HG03521 (cell line): Measurements from ENCODE around the gene PIK3R3.

ENCODE experiments used
- ATAC-seq: cut with Tn5 transposase; IDR thresholded peaks from one replicate; pipeline ENCODE4 v1.9.1; 2021; ENCODE audit warnings: mild to moderate bottlenecking, moderate library complexity; ENCODE audit not compliant: unreplicated experiment

The PIK3R3 gene

DNA sequence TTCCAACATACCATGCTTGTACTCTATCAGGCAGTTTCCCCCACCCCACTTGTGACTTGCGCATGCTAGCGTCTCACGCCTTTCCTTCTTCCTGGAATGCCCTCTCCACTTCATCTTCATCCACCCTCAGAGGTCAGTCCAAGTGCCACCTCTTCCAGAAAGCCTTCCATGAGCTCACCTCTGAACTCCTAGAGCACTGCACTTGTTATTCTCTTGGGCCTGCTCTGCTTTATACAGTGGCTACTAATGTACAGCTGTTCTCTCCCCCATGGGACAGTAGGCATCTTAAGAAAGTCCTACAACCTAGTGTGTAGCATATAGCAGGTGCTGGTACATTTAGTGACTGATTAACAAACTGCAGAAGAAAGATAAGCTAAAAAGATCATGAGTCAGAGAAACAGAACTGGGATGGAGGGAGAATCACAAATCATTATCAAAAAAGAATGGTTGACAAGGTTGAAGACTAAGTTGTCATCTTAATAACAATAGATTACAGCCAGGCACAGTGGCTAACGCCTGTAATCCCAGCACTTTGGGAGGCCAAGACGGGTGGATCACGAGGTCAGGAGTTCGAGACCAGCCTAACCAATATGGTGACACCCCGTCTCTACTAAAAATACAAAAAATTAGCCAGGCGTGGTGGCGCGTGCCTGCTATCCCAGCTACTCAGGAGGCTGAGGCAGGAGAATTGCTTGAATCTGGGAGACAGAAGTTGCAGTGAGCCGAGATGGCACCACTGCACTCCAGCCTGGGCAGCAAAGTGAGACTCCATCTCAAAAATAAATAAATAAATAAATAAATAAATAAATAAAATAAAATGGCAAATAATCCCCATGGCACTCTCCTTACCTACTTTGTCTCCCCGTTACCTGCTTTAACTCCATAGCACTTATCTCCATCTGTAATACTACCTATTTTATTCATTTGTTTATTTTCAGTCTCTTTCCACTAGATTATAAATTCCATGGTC is 26.2 kb upstream of the PIK3R3 start:
- ATAC-seq, result no peak

DNA sequence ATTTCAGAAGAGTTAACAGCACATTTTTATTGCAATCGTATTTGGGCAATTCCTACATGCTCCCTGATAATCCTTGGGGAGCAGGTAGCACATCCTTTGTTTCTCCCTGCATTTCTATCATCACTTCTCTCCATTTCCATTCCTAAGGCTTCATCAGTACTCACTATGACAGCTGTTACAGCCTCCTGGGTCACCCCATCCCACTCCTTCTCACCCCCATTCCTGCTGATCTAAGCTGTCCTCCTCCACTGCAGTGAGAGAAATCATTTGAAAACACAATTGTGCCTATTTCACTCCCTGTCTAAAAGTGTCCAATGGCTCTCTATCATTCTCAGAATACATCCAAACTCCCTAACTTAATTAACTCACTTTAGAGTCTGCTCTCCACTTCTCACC is 25.5 kb upstream of the PIK3R3 start:
- ATAC-seq, result no peak

DNA sequence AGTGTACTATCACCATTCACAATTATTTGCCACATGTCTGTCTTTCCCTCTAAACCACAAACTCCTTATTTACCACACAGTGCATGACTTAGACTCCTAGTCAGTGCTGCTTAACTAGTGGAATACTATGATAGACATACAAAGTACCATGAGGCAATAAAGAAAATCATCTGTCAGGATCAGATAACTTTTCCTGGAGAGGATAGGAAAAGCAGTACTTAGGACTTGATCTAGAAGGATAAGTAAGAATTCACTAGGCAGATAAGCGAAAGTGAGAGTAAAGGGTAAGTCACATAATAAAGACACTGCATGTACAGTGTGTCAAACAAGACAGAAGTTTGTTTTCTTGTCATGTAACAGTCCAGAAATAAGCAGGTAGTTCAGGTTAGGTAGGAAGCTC is 21.3 kb upstream of the PIK3R3 start:
- ATAC-seq, result no peak

DNA sequence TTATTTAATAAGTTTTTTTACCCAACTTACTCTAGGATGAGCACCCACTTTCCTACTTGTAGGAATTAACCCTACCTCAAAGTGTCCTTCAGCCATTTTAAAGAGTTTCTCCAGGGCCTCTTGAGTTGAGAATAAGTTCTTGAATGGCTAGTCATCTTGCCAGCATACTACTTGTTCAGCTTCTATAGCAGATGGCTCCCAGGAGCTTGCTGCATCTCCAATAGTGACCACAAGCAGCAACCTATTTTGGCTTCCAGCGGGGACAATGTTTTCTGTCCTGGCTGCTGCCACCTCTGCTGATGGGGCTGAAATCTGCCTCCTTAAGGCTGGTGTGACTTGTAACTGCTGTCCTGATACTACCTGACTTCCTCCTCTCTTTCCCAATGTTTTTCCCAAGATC is 20.8 kb upstream of the PIK3R3 start:
- ATAC-seq, result no peak

DNA sequence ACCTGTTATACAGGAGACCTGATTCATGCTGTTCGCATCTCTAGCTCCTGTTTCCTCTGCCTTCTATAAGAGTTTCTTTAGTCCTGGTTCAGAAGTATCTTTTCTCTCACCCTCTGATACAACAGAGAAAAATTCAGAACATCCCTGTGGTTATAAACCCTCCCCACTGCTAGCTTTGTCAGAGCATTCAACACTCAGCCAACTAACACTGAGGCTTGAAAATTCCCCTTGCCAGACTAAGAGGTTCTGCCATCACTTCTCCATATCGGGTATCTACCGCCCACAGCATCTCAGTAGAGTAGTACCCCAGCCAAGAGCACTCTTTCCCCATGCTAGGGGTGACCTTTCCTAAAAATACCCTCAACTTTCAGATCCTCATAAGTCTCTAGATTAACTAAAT is 19.6 kb upstream of the PIK3R3 start:
- no peak for ATAC-seq

DNA sequence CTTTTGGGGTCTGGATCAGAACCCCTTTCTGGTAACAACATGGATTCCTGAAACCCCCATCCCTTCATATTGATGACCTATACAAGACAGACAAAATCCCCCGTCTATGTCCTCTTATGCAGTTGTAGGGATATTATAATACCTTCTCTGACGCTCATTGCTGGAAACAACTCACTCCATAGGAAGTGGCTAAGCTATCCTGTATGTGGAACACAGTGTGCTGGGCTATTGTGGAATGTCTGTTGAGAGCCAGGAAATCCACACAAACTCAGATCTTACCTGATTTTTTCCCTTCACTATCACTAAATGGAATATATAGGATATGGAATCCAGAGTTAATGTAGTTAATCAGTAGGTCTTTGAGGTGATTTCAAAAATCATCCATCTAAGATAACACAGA is 17.7 kb upstream of the PIK3R3 start:
- no peak for ATAC-seq

DNA sequence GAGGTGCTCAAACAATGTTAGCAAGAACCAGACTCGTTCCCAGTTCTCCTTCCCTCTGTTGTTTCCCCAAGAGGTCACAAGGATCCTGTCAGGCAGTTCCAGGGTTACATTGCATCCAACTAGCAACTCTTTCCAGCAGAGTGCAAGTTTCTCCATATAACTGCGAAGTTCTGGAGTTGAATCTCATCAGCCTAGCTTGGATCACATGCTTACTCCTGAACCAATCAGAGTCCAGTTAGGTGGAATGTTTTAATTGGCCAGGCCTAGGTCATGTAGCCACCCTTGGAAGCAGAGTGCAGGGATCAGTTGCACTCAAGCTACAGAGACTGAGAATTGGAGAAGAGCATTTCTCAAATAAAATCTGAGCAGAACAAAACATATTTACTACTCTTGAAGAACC is 15.9 kb upstream of the PIK3R3 start:
- no peak for ATAC-seq

DNA sequence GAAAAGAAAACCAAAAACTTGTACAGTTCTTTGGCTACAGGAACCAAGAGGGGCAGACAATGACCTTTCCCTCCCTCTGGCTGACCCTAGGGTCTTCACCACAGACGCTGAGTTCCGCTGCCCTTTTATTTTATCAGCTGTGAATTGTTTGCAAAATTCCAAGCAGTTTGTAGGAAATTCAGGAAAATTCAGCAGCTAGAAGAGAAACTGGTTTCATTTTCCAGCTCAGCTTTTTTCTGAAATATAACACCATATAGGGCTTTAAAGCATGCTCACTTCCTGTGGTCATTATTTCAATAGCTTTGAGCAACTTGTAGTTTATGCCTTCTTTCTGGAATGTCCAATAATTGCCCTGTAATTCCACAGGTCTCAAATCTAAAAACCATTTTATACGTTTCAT is 5.5 kb upstream of the PIK3R3 start:
- ATAC-seq, result no peak

DNA sequence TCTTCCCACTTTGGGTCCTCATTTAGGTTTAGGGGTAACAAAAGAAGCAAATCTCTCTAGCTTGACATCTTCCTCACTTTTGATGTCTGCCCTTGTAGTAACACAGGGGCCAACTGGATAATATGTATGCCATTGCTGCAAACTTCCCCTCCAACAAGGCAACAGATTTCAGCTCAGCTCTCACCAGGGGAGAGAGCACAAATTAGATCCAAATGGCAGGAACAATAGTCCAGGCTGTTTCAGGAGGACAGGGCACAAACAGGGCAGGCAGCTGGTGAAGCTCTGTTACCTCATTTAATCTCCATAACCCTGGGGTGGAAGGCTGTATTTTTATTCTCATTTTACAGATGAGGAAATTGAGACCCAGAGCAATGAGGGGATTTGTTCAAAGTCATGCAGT is 4.3 kb upstream of the PIK3R3 start:
- ATAC-seq, result no peak

DNA sequence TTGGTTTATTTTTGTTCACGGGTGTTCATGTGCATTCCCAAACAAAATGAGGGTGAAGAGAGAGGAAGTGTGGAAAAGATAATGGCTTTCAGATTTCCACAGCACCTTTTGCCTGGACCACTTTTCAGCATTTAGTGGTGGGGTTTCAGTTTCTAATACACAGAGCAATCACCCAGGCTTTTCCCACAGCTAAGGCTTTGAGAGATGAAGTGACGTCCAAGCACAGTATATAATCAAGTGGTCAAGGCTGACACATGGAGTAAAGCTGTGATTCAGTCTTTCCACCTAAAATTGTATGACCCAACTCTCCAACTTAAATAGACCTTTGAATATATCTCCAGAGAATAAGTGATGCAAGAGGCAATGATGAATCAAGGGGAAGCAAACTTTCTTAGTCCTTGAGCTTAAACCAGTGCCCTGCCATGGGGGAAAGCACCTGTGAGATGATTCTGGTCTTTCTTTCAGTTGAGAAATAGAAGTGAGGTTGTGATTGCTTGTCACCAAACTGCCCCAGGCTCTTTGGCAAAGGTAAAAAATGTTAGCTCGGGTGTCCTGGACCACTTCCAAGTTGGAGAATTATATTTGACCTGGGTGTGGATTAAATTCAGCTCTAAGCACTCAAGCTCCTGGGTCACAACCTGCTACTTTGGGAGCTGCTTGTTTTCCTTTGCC is 2.4 kb upstream of the PIK3R3 start:
- ATAC-seq, result no peak

DNA sequence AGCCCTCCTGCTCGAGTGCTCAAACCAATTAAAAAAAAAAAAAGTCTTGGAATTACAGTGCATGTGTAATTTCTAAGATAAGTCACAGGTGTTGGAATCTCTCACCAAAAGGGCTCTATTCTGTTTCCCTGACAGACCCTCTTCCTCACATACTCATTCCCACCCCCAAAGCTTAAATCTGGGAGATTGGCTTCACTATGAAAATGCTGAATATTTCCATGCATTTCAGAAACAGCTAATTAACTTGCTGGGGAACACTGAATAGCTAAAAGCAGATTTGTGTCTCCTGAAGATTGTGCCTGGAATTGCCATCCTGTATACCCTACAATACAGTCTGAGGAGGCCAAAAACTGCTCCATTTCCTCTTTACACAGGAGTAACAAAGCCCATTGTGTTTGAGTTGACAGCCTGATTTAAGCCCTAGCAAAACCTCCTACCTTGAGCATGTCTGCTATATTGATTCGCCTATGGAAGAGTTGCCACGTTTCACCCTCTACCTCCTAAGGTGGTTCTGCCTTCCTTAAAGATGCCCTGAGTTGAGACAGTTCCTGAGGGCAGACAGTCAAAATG is 1.4 kb upstream of the PIK3R3 start:
- ATAC-seq, result no peak

DNA sequence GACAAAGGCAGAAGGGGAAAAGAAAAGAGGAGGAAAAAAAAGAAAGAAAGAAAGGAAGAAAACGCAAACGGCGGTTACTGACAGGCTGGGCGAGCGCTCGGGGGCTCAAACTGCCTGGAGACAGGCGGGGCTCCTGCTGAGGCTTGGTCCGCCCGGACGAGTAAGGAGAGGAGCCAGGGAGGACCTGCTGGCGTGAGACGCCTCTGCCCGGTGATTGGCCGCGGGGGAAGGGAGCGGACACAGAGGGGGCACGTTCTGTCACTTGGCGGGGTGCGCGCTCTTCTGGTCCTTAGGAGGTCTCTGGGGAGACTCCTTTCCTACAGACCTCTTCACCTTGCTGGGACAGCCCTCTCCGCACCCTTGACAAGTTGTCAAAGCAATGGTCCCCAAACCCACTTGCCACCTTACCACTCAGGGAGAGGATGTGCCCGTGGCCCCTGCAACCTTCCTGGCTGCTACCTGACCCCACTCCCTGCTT is 791 bp upstream of the PIK3R3 start:
- ATAC-seq, result peak; percentile 40

DNA sequence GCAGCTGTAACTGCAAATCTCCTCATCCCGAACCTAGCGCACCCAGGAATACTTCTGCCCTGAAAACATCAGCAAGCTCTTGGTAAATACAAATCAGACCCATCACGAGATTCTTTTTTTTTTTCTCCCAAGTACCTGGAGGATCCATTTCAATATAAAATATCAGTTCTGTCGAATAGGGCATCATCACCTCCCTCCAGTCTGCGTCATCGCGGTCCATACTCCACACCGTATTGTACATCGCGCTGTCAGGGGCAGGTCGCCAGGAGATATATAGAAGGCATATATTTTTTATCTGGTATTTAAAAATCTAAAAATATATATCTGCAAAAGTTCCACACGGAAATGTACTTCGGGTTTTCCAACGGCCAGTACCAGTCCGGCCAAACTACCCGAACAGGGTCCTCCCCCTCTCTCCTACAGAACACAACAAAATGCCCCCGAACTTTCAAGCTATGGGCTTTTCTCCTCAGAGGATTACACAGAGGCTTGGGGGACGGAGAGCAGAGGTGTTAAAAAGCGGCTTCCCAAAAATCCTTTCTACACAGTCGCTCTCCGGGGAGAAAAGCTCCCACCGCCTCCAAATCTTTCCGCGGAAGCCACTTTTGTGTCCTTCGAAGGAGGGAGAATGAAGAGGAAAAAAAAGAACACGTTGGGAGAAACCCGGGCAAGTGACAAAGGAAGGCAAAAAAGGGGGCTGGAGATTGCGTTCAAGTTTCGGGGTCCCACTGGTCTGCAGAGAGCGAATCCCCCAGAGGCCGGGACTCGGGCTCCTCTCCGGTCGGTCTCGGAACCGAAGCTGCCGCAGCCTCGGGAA is 509 bp downstream of the PIK3R3 start:
- ATAC-seq, result no peak

DNA sequence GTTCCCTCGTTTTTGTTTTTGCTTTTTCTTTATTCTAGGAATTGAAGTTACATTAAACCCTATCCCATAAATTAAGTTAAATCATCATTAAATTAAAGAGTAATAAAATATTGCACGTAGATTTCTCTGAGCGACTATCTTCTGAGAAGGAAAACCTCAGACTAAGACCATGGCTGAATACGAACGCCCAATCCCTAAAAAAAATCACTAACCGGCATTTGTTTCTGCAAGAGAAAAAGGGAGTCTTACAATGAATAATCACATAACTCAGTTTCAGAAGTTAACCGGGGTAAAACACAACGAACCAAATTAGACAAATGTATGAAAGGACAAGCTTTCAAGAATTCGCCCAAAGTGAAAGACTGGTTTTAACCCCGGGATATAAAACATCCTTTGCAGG is 1.3 kb downstream of the PIK3R3 start:
- ATAC-seq, result no peak

DNA sequence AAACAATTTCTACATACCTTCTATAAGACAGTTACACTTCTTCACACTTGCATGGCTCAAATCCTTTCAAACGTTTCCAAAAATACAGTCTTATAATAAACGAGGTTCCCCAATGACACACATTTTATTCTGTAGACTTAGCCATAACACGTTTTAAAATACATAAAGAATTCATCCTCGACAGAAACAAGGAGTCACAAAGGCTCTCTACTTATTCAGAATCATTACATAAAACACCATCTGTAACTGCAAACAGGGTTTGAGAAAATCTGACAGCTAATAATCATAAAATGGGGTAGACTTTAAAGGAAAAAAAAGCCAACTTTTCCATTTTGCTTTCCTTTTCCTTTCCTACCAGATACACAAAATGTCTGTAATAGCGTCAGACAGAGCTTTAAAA is 1.8 kb downstream of the PIK3R3 start:
- no peak for ATAC-seq

DNA sequence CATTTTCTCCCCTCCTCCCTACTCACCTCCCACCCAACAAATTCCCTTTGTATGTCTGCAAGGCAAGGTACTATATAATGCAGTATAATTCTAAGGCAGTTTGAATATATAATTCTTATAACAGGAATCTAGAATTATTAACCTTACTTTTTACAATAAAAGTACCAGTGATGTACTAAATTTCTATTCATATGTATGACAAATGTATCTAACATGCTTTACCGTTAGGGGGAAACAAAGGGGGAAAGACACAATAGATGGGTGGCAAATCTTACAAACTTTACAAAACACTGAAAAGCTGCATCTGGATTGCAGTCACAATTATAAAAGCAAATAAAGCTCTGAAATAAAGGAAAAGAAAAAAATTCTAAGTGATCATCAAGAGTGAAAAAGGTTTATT is 2.3 kb downstream of the PIK3R3 start:
- no peak for ATAC-seq

DNA sequence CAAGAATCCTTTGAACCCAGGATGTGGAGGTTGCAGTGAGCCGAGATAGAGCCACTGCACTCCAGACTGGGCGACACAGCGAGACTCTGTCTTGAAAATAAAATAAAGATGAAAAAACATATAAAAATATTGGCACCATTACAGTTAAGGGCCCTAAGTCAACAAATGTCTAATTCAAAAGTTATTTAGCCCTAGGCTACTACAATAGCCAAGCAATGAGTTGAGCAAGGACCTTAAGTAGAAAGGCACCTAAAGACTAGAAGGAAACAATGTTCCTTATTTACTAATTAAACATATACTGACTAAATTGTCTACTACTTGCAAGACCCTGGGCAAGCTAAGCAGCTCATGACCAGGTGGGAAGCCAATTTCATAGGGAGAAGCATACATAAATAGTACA is 4.1 kb downstream of the PIK3R3 start:
- ATAC-seq, result no peak

DNA sequence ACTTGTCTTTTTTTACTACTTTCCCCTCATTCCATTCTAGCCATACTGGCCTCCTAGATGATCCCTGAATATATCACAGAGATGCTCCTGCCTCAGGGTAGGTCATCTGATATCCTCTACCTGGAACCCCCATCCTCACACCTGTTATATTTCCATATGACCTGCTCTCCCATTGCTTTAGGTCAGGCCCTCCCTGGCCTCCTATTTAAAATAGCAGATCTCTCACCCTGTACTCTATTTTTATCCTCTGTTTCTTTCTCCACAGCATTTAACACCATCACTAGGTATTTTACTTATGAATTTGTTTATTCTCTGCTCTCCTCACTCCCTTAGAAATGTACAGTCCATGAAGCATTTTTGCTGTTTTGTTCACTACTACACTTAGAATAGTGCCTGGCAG is 13.6 kb downstream of the PIK3R3 start:
- no peak for ATAC-seq

DNA sequence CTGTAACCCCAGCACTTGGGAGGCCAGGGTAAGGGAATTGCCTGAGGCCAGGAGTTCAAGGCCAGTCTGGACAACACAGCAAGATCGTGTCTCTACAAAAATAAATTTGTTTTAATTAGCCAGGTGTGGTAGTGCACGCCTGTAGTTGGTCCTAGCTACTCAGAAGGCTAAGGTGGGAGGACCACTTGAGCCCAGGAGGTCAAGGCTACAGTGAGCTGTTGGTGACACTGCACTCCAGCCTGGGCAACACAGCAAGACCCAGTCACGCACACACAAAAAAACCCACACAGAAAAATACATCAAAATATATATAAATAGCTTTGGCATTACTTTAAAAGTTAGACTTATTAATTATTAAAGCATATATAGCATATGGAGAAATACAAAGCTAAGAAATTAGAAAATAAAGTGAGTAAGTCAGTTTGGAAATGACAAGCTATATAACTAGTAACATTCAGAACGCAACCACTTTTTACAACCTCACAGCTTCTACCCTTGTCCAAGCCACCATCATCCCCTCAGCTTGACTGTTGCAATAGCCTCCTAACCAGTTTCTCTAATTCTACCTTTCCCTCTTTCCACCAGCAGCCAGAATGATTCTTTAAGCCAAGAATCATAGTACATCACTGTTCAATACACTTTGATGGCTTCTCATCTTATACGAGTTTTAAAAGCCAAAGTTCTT is 14.5 kb downstream of the PIK3R3 start:
- ATAC-seq, result no peak

DNA sequence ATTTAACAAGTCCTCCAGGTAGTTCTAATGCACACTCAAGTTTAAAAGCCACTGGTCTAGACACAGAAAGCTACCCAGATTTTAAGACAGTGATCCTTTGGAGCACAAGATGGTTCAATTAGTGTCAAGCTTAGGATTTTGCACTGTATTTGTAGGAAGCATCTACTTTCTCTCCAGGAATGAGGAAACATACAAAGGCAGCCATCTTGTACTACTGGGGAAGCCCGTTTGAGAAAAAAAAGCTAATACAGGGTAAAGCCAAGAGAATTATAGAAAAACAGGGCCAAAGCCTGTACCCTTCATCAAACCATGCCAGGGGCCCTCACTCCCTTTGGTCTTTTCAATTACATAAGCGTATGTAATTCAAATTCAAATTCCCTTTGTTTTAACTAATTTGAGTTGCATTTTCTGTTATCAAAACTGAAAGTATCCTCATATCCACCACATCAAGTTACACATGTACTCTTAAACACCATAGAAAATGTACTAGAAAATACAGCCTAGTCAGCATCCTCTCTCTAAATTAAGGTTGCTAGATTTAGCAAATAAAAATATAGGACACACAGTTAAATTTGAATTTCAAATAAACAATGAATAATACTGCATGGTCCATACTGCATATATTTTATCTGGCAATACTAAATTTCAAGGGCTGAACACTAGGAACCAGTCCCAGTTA is 17.4 kb downstream of the PIK3R3 start:
- no peak for ATAC-seq
